RWPE2 (cell line): ENCODE measurements around the gene TLX3.

Experiments
- ATAC-seq: fragments of 200-7000 bp; cut with Tn5 transposase; 3 replicates; pipeline ENCODE4 v1.9.1; 2021; ENCODE audit warnings: low read depth
- DNase-seq: peaks from one replicate; pipeline ENCODE4 v3.0.0-alpha.2; 2020; ENCODE audit warnings: low spot score
- H3K27ac ChIP-seq: fragments of 450-650 bp; 2 replicates; pipeline ENCODE4 v1.5.1; 2017; ENCODE audit warnings: mild to moderate bottlenecking; ENCODE audit not compliant: poor library complexity, severe bottlenecking
- H3K27me3 ChIP-seq: fragments of 250-450 bp; sonication (Bioruptor Pico); 2 replicates; pipeline ENCODE4 v1.5.1; 2021; ENCODE audit warnings: mild to moderate bottlenecking, moderate library complexity; ENCODE audit not compliant: insufficient read depth, poor library complexity, severe bottlenecking
- H3K36me3 ChIP-seq: fragments of 250-450 bp; sonication (Bioruptor Pico); 2 replicates; pipeline ENCODE4 v1.5.1; 2020; ENCODE audit warnings: low read depth, mild to moderate bottlenecking, moderate library complexity
- H3K4me1 ChIP-seq: fragments of 250-450 bp; sonication (Bioruptor Pico); 2 replicates; pipeline ENCODE4 v1.5.1; 2021; ENCODE audit warnings: mild to moderate bottlenecking, moderate library complexity; ENCODE audit not compliant: insufficient read depth, poor library complexity, severe bottlenecking
- H3K4me3 ChIP-seq: fragments of 250-450 bp; sonication (Bioruptor Pico); 2 replicates; pipeline ENCODE4 v1.5.1; 2021; ENCODE audit warnings: mild to moderate bottlenecking, moderate library complexity; ENCODE audit not compliant: severe bottlenecking
- H3K9me3 ChIP-seq: fragments of 250-450 bp; sonication (Bioruptor Pico); 2 replicates; pipeline ENCODE4 v1.5.1; 2021; ENCODE audit warnings: mild to moderate bottlenecking, moderate library complexity; ENCODE audit not compliant: severe bottlenecking
- TF ChIP-seq, protein P1 (sequence below): fragments of 450-650 bp; IDR thresholded peaks from one replicate; pipeline ENCODE4 v1.5.1; 2017; ENCODE audit warnings: mild to moderate bottlenecking, moderate library complexity; ENCODE audit not compliant: poor library complexity, severe bottlenecking

Gene TLX3

DNA sequence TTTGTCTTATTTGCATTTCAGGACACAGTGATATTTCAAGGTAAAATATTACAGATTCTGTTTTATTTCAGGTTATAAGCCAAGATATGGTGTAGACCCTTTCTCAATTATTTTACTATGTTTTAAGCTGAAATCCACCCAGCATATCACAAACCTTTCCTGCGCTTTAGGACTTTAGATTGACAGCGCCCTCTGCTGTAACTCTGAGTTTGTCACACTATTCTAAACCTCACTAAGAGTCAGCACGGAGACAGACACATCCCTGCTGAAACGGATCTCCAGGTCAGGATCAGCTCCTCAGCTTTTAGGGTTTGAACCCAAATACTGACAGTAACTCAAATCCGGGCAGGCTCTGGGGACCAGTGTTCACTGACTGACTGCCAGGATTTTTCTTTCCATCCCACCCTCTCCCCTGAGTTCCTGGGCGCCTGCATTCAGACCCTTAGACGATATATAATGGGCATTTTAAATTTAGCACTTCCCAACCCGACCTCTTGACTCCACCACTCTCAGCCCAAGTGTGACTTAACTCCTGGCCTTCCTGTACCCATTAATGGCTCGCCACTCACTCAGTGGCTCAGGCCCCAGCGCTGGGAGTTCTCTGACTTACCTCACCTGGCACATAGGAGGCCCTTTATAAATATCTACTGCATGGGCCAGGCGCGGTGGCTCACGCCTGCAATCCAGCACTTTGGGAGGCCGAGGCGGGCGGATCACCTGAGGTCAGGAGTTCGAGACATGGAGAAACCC lies 33.5 kb downstream of the TLX3 start:
- DNase-seq (no peak), ATAC-seq (peak; percentile 88)
- Histone ChIP-seq H3K36me3 (no peaks in the 10 kb centered on the region), H3K4me3 (no peak overlapping the region), H3K9me3 (no peaks in the 10 kb centered on the region), H3K27me3 (peaks cover 6% of the 10 kb centered on the region), H3K4me1 (no peaks in the 10 kb centered on the region), H3K27ac (no peak overlapping the region)
- TF ChIP-seq, protein P1, sequence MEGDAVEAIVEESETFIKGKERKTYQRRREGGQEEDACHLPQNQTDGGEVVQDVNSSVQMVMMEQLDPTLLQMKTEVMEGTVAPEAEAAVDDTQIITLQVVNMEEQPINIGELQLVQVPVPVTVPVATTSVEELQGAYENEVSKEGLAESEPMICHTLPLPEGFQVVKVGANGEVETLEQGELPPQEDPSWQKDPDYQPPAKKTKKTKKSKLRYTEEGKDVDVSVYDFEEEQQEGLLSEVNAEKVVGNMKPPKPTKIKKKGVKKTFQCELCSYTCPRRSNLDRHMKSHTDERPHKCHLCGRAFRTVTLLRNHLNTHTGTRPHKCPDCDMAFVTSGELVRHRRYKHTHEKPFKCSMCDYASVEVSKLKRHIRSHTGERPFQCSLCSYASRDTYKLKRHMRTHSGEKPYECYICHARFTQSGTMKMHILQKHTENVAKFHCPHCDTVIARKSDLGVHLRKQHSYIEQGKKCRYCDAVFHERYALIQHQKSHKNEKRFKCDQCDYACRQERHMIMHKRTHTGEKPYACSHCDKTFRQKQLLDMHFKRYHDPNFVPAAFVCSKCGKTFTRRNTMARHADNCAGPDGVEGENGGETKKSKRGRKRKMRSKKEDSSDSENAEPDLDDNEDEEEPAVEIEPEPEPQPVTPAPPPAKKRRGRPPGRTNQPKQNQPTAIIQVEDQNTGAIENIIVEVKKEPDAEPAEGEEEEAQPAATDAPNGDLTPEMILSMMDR = peak; percentile 91

DNA sequence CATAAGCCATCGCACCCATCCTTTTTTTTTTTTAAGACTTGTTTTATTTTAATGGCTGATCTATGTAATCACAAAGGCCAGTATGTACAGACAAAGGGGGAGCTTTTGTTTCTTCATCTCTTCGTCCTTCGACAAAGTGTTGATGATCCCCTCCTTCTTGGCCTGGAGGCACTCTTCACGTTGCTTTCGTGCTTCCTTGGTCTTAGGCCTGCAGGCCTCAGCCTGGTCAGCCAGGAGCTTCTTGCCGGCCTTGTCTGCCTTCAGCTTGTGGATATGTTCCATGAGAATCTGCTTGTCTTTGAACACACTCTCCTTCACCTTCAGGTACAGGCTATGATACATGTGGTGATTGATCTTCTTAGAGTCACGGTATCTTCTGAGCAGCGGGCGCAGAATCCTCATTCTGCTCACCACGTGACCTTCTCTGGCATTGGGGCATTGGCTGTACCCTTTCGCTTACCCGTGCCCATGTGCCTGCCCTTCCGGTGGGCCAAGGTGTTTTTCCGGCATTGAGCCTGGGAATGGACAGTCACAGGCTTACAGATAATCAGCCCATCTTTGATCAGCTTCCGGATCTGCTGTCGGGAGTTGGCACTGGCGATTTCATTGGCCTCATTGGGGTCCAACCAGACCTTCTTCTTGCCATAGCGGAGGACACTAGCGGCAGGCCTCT lies 36.0 kb downstream of the TLX3 start:
- Histone ChIP-seq H3K9me3 (no peaks in the 10 kb centered on the region), H3K27ac (no peak overlapping the region), H3K36me3 (no peaks in the 10 kb centered on the region), H3K27me3 (peaks cover 2% of the 10 kb centered on the region), H3K4me3 (no peak overlapping the region), H3K4me1 (no peaks in the 10 kb centered on the region)
- TF ChIP-seq, protein P1 = no peak
- DNase-seq (no peak), ATAC-seq (no peak)

DNA sequence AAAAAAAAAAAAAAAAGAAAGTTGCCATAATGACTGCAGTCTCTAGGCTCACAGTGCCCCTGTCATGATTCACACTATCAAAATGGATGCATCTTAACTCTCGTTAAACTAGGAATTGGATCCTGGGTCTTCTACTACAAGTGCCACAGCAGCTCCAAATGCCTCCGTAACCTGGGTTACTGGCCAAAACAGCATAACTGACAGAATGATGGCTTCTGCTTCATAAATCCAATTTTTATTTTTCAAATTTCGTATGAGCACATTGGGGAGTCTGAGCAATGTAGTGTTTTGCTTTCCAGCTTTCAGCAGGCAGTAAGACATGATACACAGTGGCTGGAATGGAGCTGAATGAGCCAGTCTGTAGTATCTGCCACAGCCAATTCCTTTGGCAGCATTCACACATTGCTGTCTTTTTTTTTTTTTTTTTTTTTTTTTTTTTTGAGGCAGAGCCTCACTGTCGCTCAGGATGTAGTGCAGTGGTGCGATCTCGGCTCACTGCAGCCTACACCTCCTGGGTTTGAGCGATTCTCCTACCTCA lies 42.6 kb downstream of the TLX3 start:
- no peak for DNase-seq

DNA sequence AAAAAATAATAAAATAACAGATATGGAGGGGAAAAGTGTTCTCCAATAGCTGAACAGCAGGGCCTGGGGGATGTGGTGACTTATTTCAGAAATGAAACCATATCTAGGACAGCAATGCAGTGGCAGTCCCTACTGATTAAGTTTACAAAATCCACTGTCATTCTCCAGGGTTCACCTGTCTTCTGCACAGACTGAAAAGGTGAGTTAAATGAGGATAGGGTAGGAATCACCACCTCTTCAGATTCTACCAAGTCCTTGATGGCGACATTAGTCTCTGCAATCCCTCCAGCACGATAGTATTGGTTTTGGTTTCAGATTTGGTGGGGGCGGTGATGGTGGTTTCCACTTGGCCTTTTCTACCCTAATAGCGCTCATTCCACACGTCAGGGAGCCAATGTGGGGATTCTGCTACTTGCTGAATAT lies 46.3 kb downstream of the TLX3 start:
- TF ChIP-seq, protein P1 = no peak
- Histone ChIP-seq H3K36me3 (no peaks in the 10 kb centered on the region), H3K4me3 (no peak overlapping the region), H3K4me1 (no peaks in the 10 kb centered on the region), H3K27ac (no peak overlapping the region), H3K9me3 (no peaks in the 10 kb centered on the region), H3K27me3 (no peaks in the 10 kb centered on the region)
- ATAC-seq = no peak
- no peak for DNase-seq

More for the DNA sequence above, 42.6 kb downstream of the TLX3 start:
- no peak overlapping the region for H3K27ac ChIP-seq
- H3K36me3 ChIP-seq = no peaks in the 10 kb centered on the region
- no peak for ATAC-seq
- TF ChIP-seq, protein P1 = no peak
- H3K27me3 ChIP-seq = no peaks in the 10 kb centered on the region
- no peak overlapping the region for H3K4me3 ChIP-seq
- no peaks in the 10 kb centered on the region for H3K9me3 ChIP-seq
- no peaks in the 10 kb centered on the region for H3K4me1 ChIP-seq
